Activated B cell treated with CpG ODN at 0.5 μM for 24 hours (primary cell): ENCODE measurements around the gene CRYGD. TPM values are rescaled to one million over a fixed set of nuclear protein-coding genes. Genes with fewer than 3 reads are reported as not detected.

Experiments used
- ATAC-seq: fragments of 200-7000 bp; cut with Tn5 transposase; one replicate; pipeline ENCODE4 v1.10.0; 2021; ENCODE audit warnings: low read depth, mild to moderate bottlenecking, moderate library complexity
- CTCF ChIA-PET: fragments of 350-600 bp; sonication (Branson Sonifier 250); formaldehyde crosslinking; loops from one replicate; lab custom pipeline; 2021; ENCODE audit warnings: antibody characterized with exemption; lab: Charles Lee
- POLR2A ChIA-PET: fragments of 350-600 bp; sonication (Branson Sonifier 250); formaldehyde crosslinking; loops from one replicate; lab custom pipeline; 2021; ENCODE audit warnings: antibody characterized with exemption; lab: Charles Lee
- DNase-seq: peaks from one replicate; pipeline ENCODE4 v3.0.0; 2022
- H3K27ac Mint-ChIP-seq: one replicate; pipeline ENCODE4 v1.8.0; 2020; ENCODE audit warnings: mixed read lengths
- H3K27me3 Mint-ChIP-seq: one replicate; pipeline ENCODE4 v1.8.0; 2021; ENCODE audit warnings: mixed read lengths
- H3K36me3 Mint-ChIP-seq: one replicate; pipeline ENCODE4 v1.8.0; 2021; ENCODE audit warnings: low read depth, mixed read lengths
- H3K4me1 Mint-ChIP-seq: one replicate; pipeline ENCODE4 v1.8.0; 2021; ENCODE audit warnings: mixed read lengths
- H3K4me3 Mint-ChIP-seq: one replicate; pipeline ENCODE4 v1.8.0; 2020; ENCODE audit warnings: mild to moderate bottlenecking, mixed read lengths
- H3K9me3 Mint-ChIP-seq: one replicate; pipeline ENCODE4 v1.8.0; 2020; ENCODE audit warnings: mixed read lengths
- CTCF ChIP-seq: fragments of 200-600 bp; IDR thresholded peaks from one replicate; pipeline ENCODE4 v1.8.0; 2022; ENCODE audit warnings: antibody characterized with exemption, mild to moderate bottlenecking
- intact Hi-C: fragments of 100-400 bp; cut with micrococcal nuclease; formaldehyde crosslinking; loops from one replicate; pipeline ENCODE4 v1.15.1; 2024
- total RNA-seq: library from RNA; stranded (reverse); gene quantifications from 2 replicates; pipeline ENCODE4 v1.2.3, GENCODE V29; 2022

The CRYGD gene
- total RNA-seq, 1 donor from 2014 or later = not detected

- CTCF ChIA-PET = no interaction called here
- intact Hi-C loops = no loop called here
- no peak for ATAC-seq
- Mint-ChIP-seq H3K27me3 (peaks cover 4% of the 10 kb centered on the region), H3K9me3 (peaks cover 12% of the 10 kb centered on the region), H3K36me3 (no peaks in the 10 kb centered on the region), H3K4me1 (no peaks in the 10 kb centered on the region), H3K4me3 (no peak overlapping the region), H3K27ac (no peak overlapping the region)
- no peak for DNase-seq
- TF ChIP-seq CTCF = no peak
- POLR2A ChIA-PET = interaction anchor here (0.7 kb wide), 1 partner anchor 1869 kb away, joined by 4 read pairs; no protein-coding TSS in a partner anchor
These were observed 28.8 kb upstream of the CRYGD start for GRCh38 chr2:208153156-208153555.

- intact Hi-C loops = no loop called here
- no peaks in the 10 kb centered on the region for H3K36me3 Mint-ChIP-seq
- no peak for DNase-seq
- ChIA-PET POLR2A (no interaction called here), CTCF (no interaction called here)
- H3K4me1 Mint-ChIP-seq = no peaks in the 10 kb centered on the region
- no peak for ATAC-seq
- no peak for TF ChIP-seq CTCF
- no peak overlapping the region for H3K27ac Mint-ChIP-seq
- H3K4me3 Mint-ChIP-seq = no peak overlapping the region
- H3K9me3 Mint-ChIP-seq = peaks cover 12% of the 10 kb centered on the region
- peaks cover 7% of the 10 kb centered on the region for H3K27me3 Mint-ChIP-seq
These were observed 26.6 kb upstream of the CRYGD start for GRCh38 chr2:208150956-208151355.

GRCh38 chr2:208150094-208150493, 25.8 kb upstream of the CRYGD start:
- DNase-seq (no peak), ATAC-seq (no peak)
- no peak for TF ChIP-seq CTCF
- Mint-ChIP-seq H3K4me3 (no peak overlapping the region), H3K4me1 (no peaks in the 10 kb centered on the region), H3K27me3 (peaks cover 5% of the 10 kb centered on the region), H3K27ac (no peak overlapping the region), H3K36me3 (no peaks in the 10 kb centered on the region), H3K9me3 (peaks cover 12% of the 10 kb centered on the region)
- intact Hi-C loops = no loop called here
- CTCF ChIA-PET = no interaction called here
- POLR2A ChIA-PET = no interaction called here

- ATAC-seq (no peak), DNase-seq (no peak)
- peaks cover 12% of the 10 kb centered on the region for H3K9me3 Mint-ChIP-seq
- POLR2A ChIA-PET = no interaction called here
- TF ChIP-seq CTCF = no peak
- intact Hi-C loops = no loop called here
- no peak overlapping the region for H3K4me3 Mint-ChIP-seq
- no peak overlapping the region for H3K27ac Mint-ChIP-seq
- no peaks in the 10 kb centered on the region for H3K36me3 Mint-ChIP-seq
- H3K4me1 Mint-ChIP-seq = no peaks in the 10 kb centered on the region
- CTCF ChIA-PET = no interaction called here
- peaks cover 8% of the 10 kb centered on the region for H3K27me3 Mint-ChIP-seq
These were observed 24.5 kb upstream of the CRYGD start for GRCh38 chr2:208148803-208149202.

- intact Hi-C loops = no loop called here
- no peak overlapping the region for H3K4me3 Mint-ChIP-seq
- H3K27me3 Mint-ChIP-seq = peaks cover 8% of the 10 kb centered on the region
- DNase-seq (no peak), ATAC-seq (no peak)
- CTCF ChIA-PET = no interaction called here
- H3K36me3 Mint-ChIP-seq = no peaks in the 10 kb centered on the region
- H3K9me3 Mint-ChIP-seq = peaks cover 12% of the 10 kb centered on the region
- POLR2A ChIA-PET = no interaction called here
- H3K27ac Mint-ChIP-seq = no peak overlapping the region
- no peaks in the 10 kb centered on the region for H3K4me1 Mint-ChIP-seq
- TF ChIP-seq CTCF = no peak
These were observed 23.4 kb upstream of the CRYGD start for GRCh38 chr2:208147759-208148158.
